Stimulated activated CD8-positive, alpha-beta memory T cell treated with anti-CD3 and anti-CD28 coated beads, Interleukin-12 subunit alpha, Interleukin-12 subunit beta, amount 100 ng/mL, for 4 hours (primary cell): ENCODE measurements around the gene KANSL1.

Experiments
- DNase-seq: peaks from one replicate; pipeline ENCODE4 v3.0.0-alpha.2; 2020; ENCODE audit warnings: low read depth

KANSL1 gene

GRCh38 chr17:46140645-46141197, 52.5 kb downstream of the KANSL1 start:
- no peak for DNase-seq

GRCh38 chr17:46139432-46140210, 53.6 kb downstream of the KANSL1 start:
- DNase-seq = no peak

GRCh38 chr17:46138473-46138872, 54.8 kb downstream of the KANSL1 start:
- no peak for DNase-seq

- DNase-seq = no peak
Measured at GRCh38 chr17:46136820-46137219, 56.4 kb downstream of the KANSL1 start.

GRCh38 chr17:46135879-46136563, 57.2 kb downstream of the KANSL1 start:
- DNase-seq = no peak

- no peak for DNase-seq
Measured at GRCh38 chr17:46135126-46135812, 58.0 kb downstream of the KANSL1 start.

- no peak for DNase-seq
Measured at GRCh38 chr17:46129302-46129701, 63.9 kb downstream of the KANSL1 start.

GRCh38 chr17:46128453-46128852, 64.8 kb downstream of the KANSL1 start:
- DNase-seq = no peak

GRCh38 chr17:46127524-46127923, 65.7 kb downstream of the KANSL1 start:
- DNase-seq = no peak

- DNase-seq = no peak
Measured at GRCh38 chr17:46126840-46127239, 66.4 kb downstream of the KANSL1 start.

GRCh38 chr17:46125831-46126230, 67.4 kb downstream of the KANSL1 start:
- DNase-seq = no peak

- DNase-seq = no peak
Measured at GRCh38 chr17:46124695-46125592, 68.3 kb downstream of the KANSL1 start.

GRCh38 chr17:46123607-46124006, 69.6 kb downstream of the KANSL1 start:
- no peak for DNase-seq

- DNase-seq = no peak
Measured at GRCh38 chr17:46122486-46122871, 70.8 kb downstream of the KANSL1 start.

- no peak for DNase-seq
Measured at GRCh38 chr17:46121841-46122485, 71.3 kb downstream of the KANSL1 start.

GRCh38 chr17:46121165-46121764, 72.0 kb downstream of the KANSL1 start:
- no peak for DNase-seq

GRCh38 chr17:46120537-46120936, 72.7 kb downstream of the KANSL1 start:
- no peak for DNase-seq

GRCh38 chr17:46120078-46120477, 73.2 kb downstream of the KANSL1 start:
- DNase-seq = no peak

- no peak for DNase-seq
Measured at GRCh38 chr17:46118964-46119363, 74.3 kb downstream of the KANSL1 start.

- no peak for DNase-seq
Measured at GRCh38 chr17:46117850-46118696, 75.2 kb downstream of the KANSL1 start.
